ENCODE data around the gene ARGLU1.

ARGLU1 gene

DNA sequence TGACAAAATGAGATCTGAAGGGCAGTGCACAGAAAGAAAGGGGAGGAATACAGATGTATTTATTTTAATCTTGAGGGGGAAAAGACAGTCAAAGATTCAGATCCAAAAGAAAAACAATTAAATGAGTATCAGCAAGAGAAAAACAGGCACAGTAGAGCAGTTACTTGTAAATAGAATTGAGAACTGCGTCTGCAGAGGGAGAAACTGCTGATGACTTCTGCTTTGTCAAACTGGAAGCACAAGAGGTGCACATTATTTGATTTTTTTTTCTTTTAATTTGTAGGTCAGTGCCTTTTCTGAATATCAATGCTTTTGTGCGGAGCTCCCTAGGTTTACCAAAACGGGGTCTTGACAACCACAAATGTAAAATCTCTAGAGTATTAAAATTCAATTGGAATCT, 69.8 kb downstream of the ARGLU1 start:
- no peak for DNase-seq

DNA sequence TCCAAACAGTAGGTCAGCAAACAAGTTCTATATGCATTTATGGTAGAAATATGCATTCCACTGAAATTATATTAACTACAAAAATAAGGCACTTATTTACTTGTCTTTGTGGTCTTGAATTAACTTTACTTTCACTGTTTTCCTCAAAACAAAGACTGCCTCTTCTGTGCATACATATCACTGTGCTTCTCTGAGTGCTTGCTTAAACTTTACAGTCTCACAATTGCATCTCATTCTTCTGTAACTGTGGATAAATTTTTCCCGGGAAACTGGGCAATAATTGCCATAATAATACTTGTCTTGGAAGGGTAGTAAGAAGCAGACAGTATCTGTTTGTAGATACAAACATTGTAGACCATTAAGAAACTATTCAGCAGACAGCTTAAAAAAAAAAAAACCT, 70.9 kb downstream of the ARGLU1 start:
- DNase-seq: no peak

DNA sequence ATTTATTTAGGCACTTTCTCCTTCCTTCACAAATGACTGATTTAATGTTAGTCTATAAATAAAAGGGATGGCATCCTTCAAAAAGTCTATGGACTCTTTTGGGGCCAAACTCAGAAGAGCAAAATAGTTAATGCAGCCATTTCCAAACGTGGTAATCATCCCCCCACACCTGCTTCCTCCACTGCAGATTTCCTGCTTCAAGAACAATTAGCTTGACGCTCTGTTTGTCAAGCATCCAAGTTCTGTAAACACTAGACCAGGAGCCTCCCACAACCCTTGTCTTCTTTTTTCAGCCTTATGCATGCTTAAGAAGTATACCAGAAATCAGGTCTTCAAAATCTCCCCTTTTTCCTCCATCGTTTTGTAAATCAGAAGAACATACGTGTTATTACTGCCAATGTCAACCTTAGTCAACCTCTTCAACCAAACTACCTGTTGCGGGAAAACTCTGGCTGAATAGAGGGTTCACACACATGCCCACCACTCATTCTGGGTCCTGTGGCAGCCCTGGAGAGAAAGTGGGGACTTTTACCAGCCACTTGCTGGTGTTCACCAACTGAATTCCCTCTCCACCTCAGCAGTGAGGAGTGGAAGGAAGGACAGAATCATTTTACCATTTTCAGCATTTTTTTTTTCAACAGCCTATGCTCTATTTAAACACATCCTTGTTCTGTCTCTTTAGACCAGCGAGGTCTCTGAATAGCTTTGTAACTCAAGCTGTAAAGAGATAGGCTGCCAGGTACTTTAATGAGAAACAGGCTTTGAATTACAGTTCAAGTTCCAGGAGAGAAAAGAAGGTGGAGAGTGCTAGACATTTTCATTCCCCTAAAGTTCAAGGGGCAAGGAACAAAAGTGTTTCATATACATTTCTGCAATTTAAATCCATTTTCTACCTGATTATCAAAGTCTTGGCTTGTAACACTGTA, 71.6 kb downstream of the ARGLU1 start:
- no peak for DNase-seq

DNA sequence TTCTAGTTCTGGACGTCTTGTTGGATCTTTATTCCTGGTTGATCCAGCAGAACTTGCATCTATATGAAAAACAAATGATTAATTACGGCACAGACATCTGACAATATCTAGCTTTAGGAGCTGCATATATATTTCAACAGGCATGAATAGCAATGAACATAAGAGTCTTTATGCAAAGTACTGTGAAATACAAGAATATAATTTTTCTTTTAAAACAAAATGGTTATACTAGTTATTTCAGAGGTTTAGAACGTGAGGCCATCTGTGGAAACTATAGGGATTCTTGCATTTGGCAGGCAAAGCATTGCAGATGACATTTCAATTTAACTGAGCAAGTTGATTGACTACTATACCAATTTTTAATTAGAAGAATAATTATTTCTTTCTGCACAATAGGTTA, 73.0 kb downstream of the ARGLU1 start:
- no peak for DNase-seq

DNA sequence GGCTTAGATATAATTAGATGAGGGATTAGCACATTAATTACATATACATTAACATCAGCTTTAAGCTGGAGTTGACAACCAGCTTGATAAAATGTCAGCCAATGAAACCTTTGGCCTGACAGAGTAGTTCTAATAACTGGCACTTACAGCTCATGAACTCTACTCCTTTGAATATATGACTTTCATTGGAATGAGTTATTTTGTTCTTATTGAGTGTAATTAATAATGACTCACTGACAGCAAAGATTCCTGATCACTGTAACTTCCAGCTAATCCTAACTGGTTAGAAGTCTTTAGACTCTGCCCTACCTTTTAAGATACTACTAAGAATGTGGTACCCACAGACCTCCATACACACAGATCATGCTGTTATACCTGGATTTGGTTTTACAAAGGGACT, 73.4 kb downstream of the ARGLU1 start:
- DNase-seq: no peak

DNA sequence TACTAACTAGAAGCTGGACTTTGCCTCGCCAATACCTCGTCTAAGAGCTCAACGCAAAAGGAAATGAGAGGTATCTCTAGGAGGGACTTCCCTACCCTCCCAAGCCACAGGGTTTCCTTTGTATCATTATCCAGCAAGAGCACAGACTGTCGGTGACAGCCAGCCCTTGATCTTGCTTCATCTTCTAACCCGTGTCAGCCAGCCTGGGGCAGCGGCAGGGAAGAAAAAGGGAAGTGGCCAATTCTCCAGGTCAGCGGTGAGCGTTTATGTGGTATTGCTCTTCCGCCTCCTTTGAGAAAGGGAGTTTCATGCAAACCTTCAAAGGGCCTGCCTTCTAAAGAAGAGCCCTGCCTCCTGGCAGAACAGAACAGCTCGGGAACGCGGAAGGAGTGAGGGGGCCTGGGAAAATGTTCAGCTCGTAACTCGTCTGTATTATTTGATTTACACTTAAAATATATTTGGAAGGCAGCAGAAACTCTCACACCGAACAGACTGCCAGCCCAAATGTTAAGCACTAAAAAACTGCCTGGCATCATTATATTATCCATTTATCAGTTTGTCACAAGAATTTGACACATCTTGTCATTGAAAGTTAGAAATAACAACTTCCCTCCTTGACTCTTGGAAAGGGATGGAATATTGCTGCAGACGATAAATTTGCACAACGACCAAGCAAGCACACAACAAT, 74.3 kb downstream of the ARGLU1 start:
- DNase-seq: no peak

DNA sequence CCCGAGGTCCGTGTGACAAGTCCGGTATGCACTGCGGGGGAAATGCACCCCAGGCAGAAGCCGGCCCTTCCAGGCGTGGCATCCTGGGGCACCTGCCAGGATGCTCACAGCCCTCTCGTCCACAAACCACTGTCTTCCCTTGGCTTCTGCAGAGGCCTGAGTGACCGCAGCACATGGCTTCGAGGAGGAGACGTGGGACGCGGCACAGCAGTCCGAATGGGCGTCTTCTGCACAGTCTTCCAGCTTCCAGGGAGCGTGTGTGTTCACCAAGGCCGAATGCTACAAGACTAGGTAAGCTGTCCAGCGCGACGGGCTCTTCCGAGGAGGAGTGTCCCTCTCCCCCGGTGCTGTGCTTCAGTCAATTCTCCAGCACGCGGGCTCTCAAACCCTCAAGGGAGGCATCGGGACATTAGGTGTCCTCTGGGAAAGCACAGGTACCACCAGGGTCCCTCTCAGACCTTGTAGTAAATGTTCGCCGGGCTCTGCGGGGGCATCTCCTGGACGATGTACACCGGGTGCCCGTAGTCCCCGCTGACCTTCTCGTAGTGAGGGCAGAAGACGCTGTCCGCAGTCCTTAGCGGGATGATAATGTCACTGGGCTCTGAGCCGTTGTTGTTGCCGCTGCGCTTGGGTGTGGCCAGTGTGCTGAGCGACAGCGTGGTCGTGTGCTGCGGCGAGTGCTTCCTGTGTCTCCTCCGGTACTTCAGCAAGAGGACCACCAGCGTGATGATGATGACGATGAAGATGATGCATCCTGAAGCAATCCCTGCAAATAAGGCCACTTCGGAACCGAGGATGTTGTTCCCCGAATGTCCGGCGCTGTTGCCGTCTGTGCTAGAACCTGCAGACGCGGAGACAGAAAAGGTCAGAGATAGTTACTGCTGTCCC, 75.1 kb downstream of the ARGLU1 start:
- DNase-seq: no peak

DNA sequence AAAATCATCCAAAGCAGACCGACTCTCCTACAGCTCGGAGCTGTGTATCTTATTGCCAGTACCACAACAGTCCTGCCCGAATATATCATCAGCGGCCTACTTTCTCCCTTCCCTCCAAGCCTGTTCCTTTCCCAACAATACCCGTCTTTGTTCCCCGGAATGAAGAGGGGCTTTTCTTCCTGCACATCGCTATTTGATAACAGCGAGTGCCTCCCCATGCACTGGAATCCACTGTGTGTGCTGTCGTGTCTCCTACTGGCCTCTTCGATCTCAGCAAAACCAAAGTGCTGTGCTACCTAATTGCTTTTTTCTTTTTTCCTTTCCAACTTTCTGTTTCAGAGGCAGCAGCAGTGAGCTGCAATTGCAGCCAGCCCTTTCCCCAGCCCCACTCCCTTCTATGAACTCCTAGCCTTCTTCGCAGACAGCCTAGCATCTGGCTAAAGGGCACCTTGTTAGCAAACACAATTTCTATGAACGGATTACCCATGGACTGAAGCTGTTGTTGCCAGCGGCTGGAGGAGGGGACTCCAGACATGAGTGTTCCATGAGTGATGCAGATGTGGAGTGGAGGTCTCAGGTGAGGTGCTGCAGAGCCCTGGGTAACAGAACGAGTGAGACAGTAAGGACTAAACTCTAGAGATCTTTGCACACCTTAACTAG, 75.9 kb downstream of the ARGLU1 start:
- no peak for DNase-seq
